HEK293T (cell line): ENCODE results near the gene KCNG2.

Experiments used
- FOXM1 ChIP-seq: fragments of 450-650 bp; IDR thresholded peaks from 2 replicates; pipeline ENCODE4 v1.6.1; 2017; ENCODE audit warnings: mild to moderate bottlenecking, borderline replicate concordance
- SP1 ChIP-seq: fragments of 450-650 bp; IDR thresholded peaks from 2 replicates; pipeline ENCODE4 v1.6.1; 2017
- SUZ12 ChIP-seq: fragments of 450-650 bp; IDR thresholded peaks from 2 replicates; pipeline ENCODE4 v1.6.1; 2016; ENCODE audit warnings: mild to moderate bottlenecking

DNA sequence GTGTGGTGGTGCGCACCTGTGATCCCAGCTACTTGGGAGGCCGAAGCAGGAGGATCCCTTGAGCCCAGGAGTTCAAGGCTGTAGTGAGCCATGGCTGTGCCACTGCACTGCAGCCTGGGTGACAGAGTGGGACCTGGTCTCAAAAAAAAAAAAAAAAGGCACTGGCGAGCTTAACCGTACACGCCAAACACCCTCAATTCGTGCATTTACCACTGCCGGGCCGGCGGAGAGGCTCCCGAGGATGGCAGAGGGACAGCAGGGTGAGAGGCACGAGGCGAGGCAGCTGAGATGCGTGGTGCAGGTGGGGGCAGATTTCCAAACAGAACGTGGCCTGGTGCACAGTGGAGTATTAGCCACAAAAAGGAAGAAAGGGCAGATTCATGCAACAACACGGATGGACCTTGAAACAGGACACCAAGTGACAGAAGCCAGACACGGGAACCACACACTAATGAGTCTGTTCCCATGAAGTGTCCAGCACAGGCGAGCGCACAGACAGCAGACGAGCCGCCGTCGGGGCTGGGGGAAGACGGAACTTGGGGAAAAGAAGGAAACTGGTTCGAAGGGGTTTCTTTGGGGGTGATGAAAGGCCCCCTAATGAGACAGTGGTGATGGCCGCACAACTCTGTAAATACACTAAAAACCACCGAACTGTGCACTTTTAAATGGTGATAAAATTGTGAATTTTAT lies 126.3 kb downstream of the KCNG2 start:
- TF ChIP-seq SP1 (no peak), FOXM1 (no peak), SUZ12 (no peak)
